Trophoblast cell (in vitro differentiated cells and primary cell): Measurements from ENCODE around the gene LMF1.
"Not testable (repeated sequence)": the region's sequence is repeated elsewhere in the genome, so short reads cannot be mapped to it uniquely, and the experiment has no call there.

Source experiments
- DNase-seq, 2 donors: peaks; one replicate each; pipeline ENCODE4 v3.0.0-alpha.2; 2016
- H2AFZ ChIP-seq: 2 replicates; pipeline ENCODE4 v1.6.1; 2013; ENCODE audit warnings: low read length, moderate library complexity, mild to moderate bottlenecking; ENCODE audit not compliant: insufficient read depth, poor library complexity
- H2AK5ac ChIP-seq: 2 replicates; pipeline ENCODE4 v1.6.1; 2013; ENCODE audit warnings: mild to moderate bottlenecking, low read length
- H2BK120ac ChIP-seq: 2 replicates; pipeline ENCODE4 v1.6.1; 2013; ENCODE audit warnings: low read length, mild to moderate bottlenecking, moderate library complexity; ENCODE audit not compliant: insufficient read depth, poor library complexity
- H2BK12ac ChIP-seq: 2 replicates; pipeline ENCODE4 v1.6.1; 2013; ENCODE audit warnings: mild to moderate bottlenecking, low read length, moderate library complexity
- H2BK5ac ChIP-seq: 2 replicates; pipeline ENCODE4 v1.6.1; 2013; ENCODE audit warnings: low read length, low read depth, moderate library complexity, mild to moderate bottlenecking; ENCODE audit not compliant: poor library complexity
- H3K14ac ChIP-seq: 2 replicates; pipeline ENCODE4 v1.6.1; 2013; ENCODE audit warnings: mild to moderate bottlenecking, low read length
- H3K18ac ChIP-seq: 2 replicates; pipeline ENCODE4 v1.6.1; 2013; ENCODE audit warnings: mild to moderate bottlenecking, low read length
- H3K23ac ChIP-seq: 2 replicates; pipeline ENCODE4 v1.6.1; 2013; ENCODE audit warnings: low read length
- H3K27ac ChIP-seq: 2 replicates; pipeline ENCODE4 v1.5.1; 2013; ENCODE audit warnings: low read depth, mild to moderate bottlenecking, inconsistent platforms, low read length, moderate library complexity
- H3K27me3 ChIP-seq: 2 replicates; pipeline ENCODE4 v1.6.1; 2013; ENCODE audit warnings: inconsistent platforms, mild to moderate bottlenecking, low read length, moderate library complexity; ENCODE audit not compliant: insufficient read depth
- H3K36me3 ChIP-seq, 2 experiments: 1 replicate in 1 of 2; 2 replicates in 1 of 2; pipeline ENCODE4 v1.6.1; 2013; ENCODE audit warnings: low read length in 2 of 2, mild to moderate bottlenecking in 2 of 2, moderate library complexity in 1 of 2; ENCODE audit not compliant: insufficient read depth in 2 of 2, control insufficient read depth in 1 of 2
- H3K4ac ChIP-seq: 2 replicates; pipeline ENCODE4 v1.6.1; 2013; ENCODE audit warnings: low read depth, mild to moderate bottlenecking, low read length, moderate library complexity
- H3K4me1 ChIP-seq, 2 experiments: 1 replicate in 1 of 2; 2 replicates in 1 of 2; pipeline ENCODE4 v1.6.1; 2013; ENCODE audit warnings: low read length in 2 of 2, mild to moderate bottlenecking in 2 of 2, moderate library complexity in 1 of 2; ENCODE audit not compliant: insufficient read depth in 2 of 2, control insufficient read depth in 1 of 2
- H3K4me2 ChIP-seq: 2 replicates; pipeline ENCODE4 v1.6.1; 2013; ENCODE audit warnings: inconsistent platforms, mild to moderate bottlenecking, low read length, moderate library complexity
- H3K4me3 ChIP-seq: 2 replicates; pipeline ENCODE4 v1.5.1; 2013; ENCODE audit warnings: mild to moderate bottlenecking, low read depth, low read length, inconsistent platforms
- H3K79me1 ChIP-seq: one replicate; pipeline ENCODE4 v1.6.1; 2013; ENCODE audit warnings: low read length
- H3K79me2 ChIP-seq: 2 replicates; pipeline ENCODE4 v1.6.1; 2013; ENCODE audit warnings: low read length, mild to moderate bottlenecking; ENCODE audit not compliant: control insufficient read depth, insufficient read depth, poor library complexity
- H3K9ac ChIP-seq: 2 replicates; pipeline ENCODE4 v1.6.1; 2013; ENCODE audit warnings: mild to moderate bottlenecking, low read length
- H3K9me3 ChIP-seq: 2 replicates; pipeline ENCODE4 v1.6.1; 2013; ENCODE audit warnings: low read depth, mild to moderate bottlenecking, control low read depth, inconsistent platforms, low read length; ENCODE audit not compliant: insufficient read depth
- H4K12ac ChIP-seq: 2 replicates; pipeline ENCODE4 v1.6.1; 2013; ENCODE audit warnings: low read depth, mild to moderate bottlenecking, low read length, moderate library complexity
- H4K8ac ChIP-seq: 2 replicates; pipeline ENCODE4 v1.6.1; 2013; ENCODE audit warnings: low read depth, mild to moderate bottlenecking, low read length, moderate library complexity
- H4K91ac ChIP-seq: one replicate; pipeline ENCODE4 v1.6.1; 2013; ENCODE audit warnings: low read depth, mild to moderate bottlenecking, low read length, moderate library complexity
- WGBS: extraction: QIAGEN DNeasy Blood & Tissue Kit; methylation state at CpG from one replicate; pipeline ENCODE4 v1.1.7; 2013; ENCODE audit warnings: missing lambda C conversion rate; ENCODE audit not compliant: insufficient read length, insufficient coverage; ENCODE audit errors: extremely low coverage; 5-methylcytosine and 5-hydroxymethylcytosine counted together

The LMF1 gene

DNA sequence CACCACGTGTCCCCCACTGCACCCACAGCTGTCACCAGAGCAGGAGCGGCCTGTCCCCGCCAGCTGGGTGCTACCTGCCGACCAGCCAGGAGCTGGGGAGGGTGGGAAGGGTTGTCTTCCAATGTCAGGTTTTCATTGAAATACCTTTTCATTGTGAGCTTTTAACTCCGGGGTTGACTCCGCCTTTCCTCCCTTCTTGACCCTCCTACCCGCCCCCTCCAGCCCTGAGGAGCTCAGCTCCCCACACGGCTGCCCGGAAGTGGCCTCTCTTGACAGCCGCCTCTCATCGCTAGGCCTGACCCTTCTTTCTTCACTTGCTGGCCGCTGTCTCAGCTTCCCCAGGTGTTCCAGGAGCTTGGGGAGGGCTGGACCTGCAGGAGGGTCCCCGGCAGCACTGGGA is 149.0 kb downstream of the LMF1 start:
- Histone ChIP-seq H3K23ac (no peak overlapping the region), H2AFZ (no peak overlapping the region), H3K27ac (no peak overlapping the region), H2BK5ac (no peak overlapping the region), H3K14ac (no peak overlapping the region), H3K4me3 (no peak overlapping the region), H4K12ac (no peak overlapping the region), H3K4me2 (no peak overlapping the region), H3K9me3 (peaks cover 34% of the 10 kb centered on the region), H3K4ac (no peak overlapping the region), H2AK5ac (no peak overlapping the region), H3K9ac (no peak overlapping the region), H3K36me3 (no peaks in the 10 kb centered on the region), H4K91ac (no peak overlapping the region), H2BK120ac (no peak overlapping the region), H3K27me3 (no peaks in the 10 kb centered on the region), H3K18ac (no peak overlapping the region), H2BK12ac (no peak overlapping the region), H3K79me1 (no peaks in the 10 kb centered on the region), H4K8ac (no peak overlapping the region), H3K4me1 (no peaks in the 10 kb centered on the region), H3K79me2 (no peaks in the 10 kb centered on the region)
- no CpG with 5 or more reads among the region's 13 CpGs for WGBS
- DNase-seq = no peak

DNA sequence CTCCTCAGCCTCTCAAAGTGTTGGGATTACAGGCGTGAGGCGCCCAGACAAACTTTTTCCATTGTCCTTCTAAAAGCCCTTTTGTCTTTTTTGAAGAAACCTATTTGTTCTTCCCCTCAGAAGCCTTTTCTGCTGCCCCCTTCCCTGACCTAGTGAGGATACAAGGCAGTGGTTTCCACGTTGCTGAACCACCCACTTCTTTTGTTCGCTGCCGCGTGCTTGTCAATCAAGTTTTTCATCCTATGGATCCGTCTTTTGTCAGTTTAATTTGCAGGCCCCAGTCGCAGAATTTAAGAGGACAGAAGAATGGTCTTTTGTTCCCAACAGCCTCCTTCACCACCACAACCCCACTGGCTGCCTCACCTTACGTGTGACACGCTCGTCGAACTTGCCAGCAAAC is 150.0 kb downstream of the LMF1 start:
- Histone ChIP-seq H3K27me3 (no peaks in the 10 kb centered on the region), H3K36me3 (no peaks in the 10 kb centered on the region), H3K18ac (no peak overlapping the region), H2BK120ac (no peak overlapping the region), H3K4ac (no peak overlapping the region), H2BK5ac (no peak overlapping the region), H2AK5ac (no peak overlapping the region), H3K79me1 (no peaks in the 10 kb centered on the region), H3K4me2 (no peak overlapping the region), H3K9ac (no peak overlapping the region), H3K9me3 (peaks cover 34% of the 10 kb centered on the region), H2BK12ac (no peak overlapping the region), H4K12ac (no peak overlapping the region), H3K14ac (no peak overlapping the region), H3K79me2 (no peaks in the 10 kb centered on the region), H3K23ac (no peak overlapping the region), H3K27ac (no peak overlapping the region), H3K4me3 (no peak overlapping the region), H4K91ac (no peak overlapping the region), H3K4me1 (no peaks in the 10 kb centered on the region), H4K8ac (no peak overlapping the region), H2AFZ (no peak overlapping the region)
- no CpG with 5 or more reads among the region's 12 CpGs for WGBS
- no peak for DNase-seq

DNA sequence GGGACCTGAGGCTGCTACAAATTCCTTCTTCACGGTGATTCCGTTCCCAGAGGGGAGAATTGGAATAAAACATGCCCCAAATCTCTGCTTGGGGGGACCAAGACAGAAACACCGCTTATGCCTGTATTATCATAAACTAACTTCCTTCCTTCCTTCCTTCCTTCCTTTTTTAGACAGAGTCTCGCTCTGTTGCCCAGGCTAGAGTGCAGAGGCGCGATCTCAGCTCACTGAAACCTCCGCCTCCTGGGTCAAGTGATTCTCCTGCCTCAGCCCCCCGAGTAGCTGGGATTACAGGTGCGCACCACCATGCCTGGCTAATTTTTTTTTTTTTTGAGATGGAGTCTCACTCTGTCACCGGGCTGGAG is 150.8 kb downstream of the LMF1 start:
- not testable (repeated sequence) for H3K27me3 ChIP-seq, H3K4ac ChIP-seq, H2BK5ac ChIP-seq, H4K12ac ChIP-seq, H3K4me2 ChIP-seq, H3K18ac ChIP-seq, H2BK12ac ChIP-seq, H2AK5ac ChIP-seq, H3K9ac ChIP-seq, H4K91ac ChIP-seq, H3K23ac ChIP-seq, H3K4me3 ChIP-seq, H3K4me1 ChIP-seq, DNase-seq, H3K79me2 ChIP-seq, H3K27ac ChIP-seq, H3K14ac ChIP-seq, H2AFZ ChIP-seq, H2BK120ac ChIP-seq, H4K8ac ChIP-seq, H3K79me1 ChIP-seq, H3K36me3 ChIP-seq
- peaks cover 31% of the 10 kb centered on the region for H3K9me3 ChIP-seq
- no CpG with 5 or more reads among the region's 10 CpGs for WGBS

DNA sequence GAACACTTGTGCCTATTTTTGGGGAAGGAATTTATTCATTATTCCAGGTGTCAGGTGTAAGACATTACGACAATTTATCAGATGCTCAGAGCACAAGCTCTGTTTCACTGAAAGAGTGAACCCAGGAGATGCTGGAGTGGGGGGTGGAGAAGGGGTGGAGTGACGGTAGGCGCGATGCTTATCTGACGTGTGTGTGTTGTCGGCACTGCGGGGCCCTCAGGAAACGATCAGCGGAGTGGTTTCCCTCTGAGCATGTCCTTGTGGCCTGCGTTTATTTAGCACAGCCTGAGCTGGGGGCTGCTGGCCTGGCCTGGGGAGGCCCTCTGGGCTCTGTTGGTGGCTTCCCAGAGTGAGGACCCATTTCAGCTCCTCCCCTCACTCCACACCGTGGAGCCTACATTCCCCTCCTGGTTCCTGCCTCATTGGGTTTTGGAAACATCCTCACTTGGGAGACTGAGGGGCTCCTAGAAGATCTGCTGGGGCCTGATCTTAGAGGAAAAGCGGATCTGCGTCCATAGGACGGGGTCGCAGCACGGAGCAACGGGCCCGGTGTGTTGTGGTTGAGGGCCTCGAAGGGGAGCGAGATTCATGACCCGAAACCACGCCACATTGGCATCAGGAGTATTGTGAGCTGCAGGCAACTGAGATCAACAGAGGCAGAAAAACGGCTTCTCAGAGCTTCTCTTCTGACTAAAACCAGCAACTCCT is 151.3 kb downstream of the LMF1 start:
- Histone ChIP-seq H3K18ac (no peak overlapping the region), H3K4me3 (no peak overlapping the region), H3K4me1 (no peaks in the 10 kb centered on the region), H3K79me2 (no peaks in the 10 kb centered on the region), H3K4me2 (no peak overlapping the region), H2AK5ac (no peak overlapping the region), H3K36me3 (no peaks in the 10 kb centered on the region), H3K27ac (no peak overlapping the region), H3K27me3 (no peaks in the 10 kb centered on the region), H2AFZ (no peak overlapping the region), H3K79me1 (no peaks in the 10 kb centered on the region), H4K91ac (no peak overlapping the region), H2BK12ac (no peak overlapping the region), H3K23ac (no peak overlapping the region), H3K9me3 (peaks cover 28% of the 10 kb centered on the region), H2BK5ac (no peak overlapping the region), H2BK120ac (no peak overlapping the region), H3K14ac (no peak overlapping the region), H4K12ac (no peak overlapping the region), H3K9ac (no peak overlapping the region), H3K4ac (no peak overlapping the region), H4K8ac (no peak overlapping the region)
- WGBS = no CpG with 5 or more reads among the region's 23 CpGs
- no peak for DNase-seq
